Transverse colon (tissue), 4 donors: ENCODE data around the gene ADH5. TPM values are rescaled to one million over a fixed set of nuclear protein-coding genes. Genes with fewer than 3 reads are reported as not detected.
"Not testable (repeated sequence)": the region's sequence is repeated elsewhere in the genome, so short reads cannot be mapped to it uniquely, and the experiment has no call there.

ENCODE experiments used
- DNase-seq: peaks from one replicate; pipeline ENCODE4 v3.0.0-alpha.2; 2019
- H3K27ac ChIP-seq, 4 donors: fragments of 200-600 bp; sonication (generic); 2 replicates each; pipeline ENCODE4 v1.5.1; 2016 to 2018; ENCODE audit warnings: inconsistent platforms in 4 of 4
- H3K27me3 ChIP-seq: fragments of 200-600 bp; sonication (generic); 2 replicates; pipeline ENCODE4 v1.5.1; 2017; ENCODE audit warnings: inconsistent platforms
- H3K36me3 ChIP-seq, 4 donors: fragments of 200-600 bp; sonication (generic); 2 replicates each; pipeline ENCODE4 v1.5.1; 2017 to 2019; ENCODE audit warnings: inconsistent platforms in 4 of 4
- H3K4me1 ChIP-seq, 4 donors: fragments of 200-600 bp; sonication (generic); 2 replicates each; pipeline ENCODE4 v1.5.1; 2017 to 2020; ENCODE audit warnings: inconsistent platforms in 4 of 4
- H3K4me3 ChIP-seq, 4 donors: fragments of 200-600 bp; sonication (generic); 1 replicate in 1 of 4; 2 replicates in 3 of 4; pipeline versions ENCODE4 v1.5.1 to v1.6.1; 2017 to 2019; ENCODE audit warnings: inconsistent platforms in 4 of 4
- H3K9me3 ChIP-seq, 2 donors: fragments of 200-600 bp; sonication (generic); 2 replicates each; pipeline ENCODE4 v1.5.1; 2017 to 2019; ENCODE audit warnings: inconsistent platforms in 2 of 2
- EP300 ChIP-seq: sonication (generic); formaldehyde crosslinking; IDR thresholded peaks from one replicate; pipeline ENCODE4 v1.6.1; 2017; ENCODE audit warnings: antibody characterized with exemption, low read depth
- POLR2A ChIP-seq: fragments of 450-650 bp; IDR thresholded peaks from one replicate; pipeline ENCODE4 v1.6.1; 2016; ENCODE audit warnings: antibody characterized with exemption, mild to moderate bottlenecking, moderate library complexity
- POLR2AphosphoS5 ChIP-seq, 3 donors: sonication (generic); formaldehyde crosslinking; IDR thresholded peaks; one replicate each; pipeline ENCODE4 v1.6.1; 2016; ENCODE audit warnings: antibody characterized with exemption in 3 of 3
- WGBS, 2 donors: methylation state at CpG; one replicate each; pipeline ENCODE4 v1.1.5; 2018; ENCODE audit warnings: low coverage in 1 of 2; 5-methylcytosine and 5-hydroxymethylcytosine counted together
- in situ Hi-C, 4 donors: fragments of 200-750 bp; cut with MboI; loops; one replicate each; pipeline versions ENCODE4 v1.15.0 to v1.15.1; 2017; ENCODE audit warnings: low sequenced_read_pairs in 3 of 4, low pct_ligation_motif_present in 1 of 4, low pct_unique_long_range_greater_than_20kb in 1 of 4
- intact Hi-C: fragments of 100-400 bp; cut with DNase I; formaldehyde crosslinking; loops from one replicate; pipeline ENCODE4 v1.15.1; 2023; ENCODE audit warnings: low total_unique reads
- total RNA-seq, 4 donors: library from RNA; depleted of rRNA; stranded (reverse); fragments of >200 nt; gene quantifications; one replicate each; pipeline ENCODE4 v1.1.0, GENCODE V29; 2016
- TF ChIP-seq, protein P1 (sequence below), 5 experiments: fragments of 200-600 bp in 3 of 5; fragments of 450-650 bp in 2 of 5; sonication (generic) in 3 of 5; IDR thresholded peaks; 1 replicate in 2 of 5; 2 replicates in 3 of 5; pipeline ENCODE4 v1.5.1; 2016 to 2017; ENCODE audit warnings: antibody characterized with exemption in 5 of 5, inconsistent platforms in 3 of 5, mild to moderate bottlenecking in 2 of 5, moderate library complexity in 1 of 5

The ADH5 gene
- total RNA-seq, 4 donors from 2014 or later = 63.3 to 159 (median 111) TPM

DNA sequence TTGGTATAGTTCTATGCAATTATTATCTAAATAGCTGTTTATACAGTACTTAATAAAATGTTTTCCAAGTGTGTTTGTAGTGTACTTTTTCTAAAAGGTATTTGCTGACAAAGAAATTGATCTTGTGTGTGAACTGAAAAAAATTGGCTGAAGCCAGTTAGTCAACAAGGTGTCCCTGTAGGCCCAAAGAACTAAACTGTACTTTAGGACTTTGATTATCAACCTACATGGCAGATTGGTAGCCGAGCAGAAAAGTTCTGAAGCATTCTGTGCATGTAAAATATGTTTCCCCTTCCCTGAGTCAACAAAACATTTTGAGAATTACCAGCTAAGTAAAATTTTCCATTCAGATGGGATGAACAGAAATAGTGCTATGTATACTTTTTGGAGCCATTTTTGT is 21.0 kb downstream of the ADH5 start:
- no peak overlapping the region for H3K27ac ChIP-seq
- no peak for TF ChIP-seq POLR2AphosphoS5 (IDR thresholded peaks at IDR 0.05)
- TF ChIP-seq, protein P1, sequence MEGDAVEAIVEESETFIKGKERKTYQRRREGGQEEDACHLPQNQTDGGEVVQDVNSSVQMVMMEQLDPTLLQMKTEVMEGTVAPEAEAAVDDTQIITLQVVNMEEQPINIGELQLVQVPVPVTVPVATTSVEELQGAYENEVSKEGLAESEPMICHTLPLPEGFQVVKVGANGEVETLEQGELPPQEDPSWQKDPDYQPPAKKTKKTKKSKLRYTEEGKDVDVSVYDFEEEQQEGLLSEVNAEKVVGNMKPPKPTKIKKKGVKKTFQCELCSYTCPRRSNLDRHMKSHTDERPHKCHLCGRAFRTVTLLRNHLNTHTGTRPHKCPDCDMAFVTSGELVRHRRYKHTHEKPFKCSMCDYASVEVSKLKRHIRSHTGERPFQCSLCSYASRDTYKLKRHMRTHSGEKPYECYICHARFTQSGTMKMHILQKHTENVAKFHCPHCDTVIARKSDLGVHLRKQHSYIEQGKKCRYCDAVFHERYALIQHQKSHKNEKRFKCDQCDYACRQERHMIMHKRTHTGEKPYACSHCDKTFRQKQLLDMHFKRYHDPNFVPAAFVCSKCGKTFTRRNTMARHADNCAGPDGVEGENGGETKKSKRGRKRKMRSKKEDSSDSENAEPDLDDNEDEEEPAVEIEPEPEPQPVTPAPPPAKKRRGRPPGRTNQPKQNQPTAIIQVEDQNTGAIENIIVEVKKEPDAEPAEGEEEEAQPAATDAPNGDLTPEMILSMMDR (IDR thresholded peaks at IDR 0.05) = no peak
- TF ChIP-seq POLR2A = no peak
- TF ChIP-seq EP300 = no peak
- in situ Hi-C loops = loop anchor here in 2 of 4 donors (25.0 kb wide), 1 partner anchor 605 kb away; no protein-coding TSS in a partner anchor
- intact Hi-C loops = no loop called here
- H3K4me1 ChIP-seq = no peaks in the 10 kb centered on the region
- no peak overlapping the region for H3K4me3 ChIP-seq
- no peaks in the 10 kb centered on the region for H3K27me3 ChIP-seq
- peaks cover 0 to 21% (median under 1%) of the 10 kb centered on the region in 4 donors for H3K36me3 ChIP-seq
- H3K9me3 ChIP-seq = no peaks in the 10 kb centered on the region
- no peak for DNase-seq
- WGBS, 2 donors = 58 to 86% methylated on average over 1 of the region's 1 CpG

DNA sequence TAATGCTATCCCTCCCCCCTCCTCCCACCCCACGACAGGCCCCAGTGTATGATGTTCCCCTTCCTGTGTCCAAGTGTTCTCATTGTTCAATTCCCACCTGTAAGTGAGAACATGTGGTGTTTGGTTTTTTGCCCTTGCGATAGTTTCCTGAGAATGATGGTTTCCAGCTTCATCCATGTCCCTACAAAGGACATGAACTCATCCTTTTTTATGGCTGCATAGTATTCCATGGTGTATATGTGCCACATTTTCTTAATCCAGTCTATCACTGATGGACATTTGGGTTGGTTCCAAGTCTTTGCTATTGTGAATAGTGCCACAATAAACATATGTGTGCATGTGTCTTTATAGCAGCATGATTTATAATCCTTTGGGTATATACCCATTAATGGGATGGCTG is 23.1 kb downstream of the ADH5 start:
- intact Hi-C loops, H3K4me1 ChIP-seq, H3K36me3 ChIP-seq, H3K27ac ChIP-seq, H3K4me3 ChIP-seq, H3K27me3 ChIP-seq, H3K9me3 ChIP-seq, DNase-seq: not testable (repeated sequence)
- 96 to 100% methylated on average over 1 to 2 of the region's 2 CpGs for WGBS, 2 donors
- in situ Hi-C loops = loop anchor here in 2 of 4 donors (25.0 kb wide), 1 partner anchor 603 kb away; no protein-coding TSS in a partner anchor

DNA sequence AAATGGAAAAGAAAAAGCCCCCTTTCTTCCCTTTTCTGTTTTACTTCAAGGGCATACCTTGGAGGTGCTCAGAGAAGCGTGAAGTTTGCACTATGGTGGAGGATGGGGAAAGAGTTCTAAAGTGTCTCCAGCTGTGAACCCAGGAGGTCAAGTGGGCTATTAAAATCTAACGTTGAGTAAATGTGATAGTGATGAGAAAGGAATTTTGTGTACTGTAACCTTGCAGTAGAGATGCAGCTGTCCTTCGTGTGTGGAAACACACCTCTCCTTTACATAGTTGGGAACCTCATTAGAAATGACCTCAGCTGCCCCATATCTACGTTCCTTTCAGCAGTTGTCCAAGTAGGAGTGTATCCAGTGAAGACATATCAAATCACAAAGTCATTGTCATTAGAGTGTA is 26.5 kb downstream of the ADH5 start:
- intact Hi-C loops (no loop called here), in situ Hi-C loops (loop anchor here in 2 of 4 donors (25.0 kb wide), 1 partner anchor 600 kb away; no protein-coding TSS in a partner anchor)
- H3K36me3 ChIP-seq = peaks cover 0 to 12% (median 6%) of the 10 kb centered on the region in 4 donors
- TF ChIP-seq EP300 (no peak), POLR2A (no peak), POLR2AphosphoS5 (IDR thresholded peaks at IDR 0.05) (no peak)
- TF ChIP-seq, protein P1 (IDR thresholded peaks at IDR 0.05) = no peak
- H3K4me3 ChIP-seq = no peak overlapping the region
- no peaks in the 10 kb centered on the region for H3K4me1 ChIP-seq
- WGBS, 2 donors = 41 to 58% methylated on average over 3 to 4 of the region's 4 CpGs
- H3K27me3 ChIP-seq = no peaks in the 10 kb centered on the region
- DNase-seq = no peak
- H3K27ac ChIP-seq = no peak overlapping the region
- H3K9me3 ChIP-seq = no peaks in the 10 kb centered on the region

DNA sequence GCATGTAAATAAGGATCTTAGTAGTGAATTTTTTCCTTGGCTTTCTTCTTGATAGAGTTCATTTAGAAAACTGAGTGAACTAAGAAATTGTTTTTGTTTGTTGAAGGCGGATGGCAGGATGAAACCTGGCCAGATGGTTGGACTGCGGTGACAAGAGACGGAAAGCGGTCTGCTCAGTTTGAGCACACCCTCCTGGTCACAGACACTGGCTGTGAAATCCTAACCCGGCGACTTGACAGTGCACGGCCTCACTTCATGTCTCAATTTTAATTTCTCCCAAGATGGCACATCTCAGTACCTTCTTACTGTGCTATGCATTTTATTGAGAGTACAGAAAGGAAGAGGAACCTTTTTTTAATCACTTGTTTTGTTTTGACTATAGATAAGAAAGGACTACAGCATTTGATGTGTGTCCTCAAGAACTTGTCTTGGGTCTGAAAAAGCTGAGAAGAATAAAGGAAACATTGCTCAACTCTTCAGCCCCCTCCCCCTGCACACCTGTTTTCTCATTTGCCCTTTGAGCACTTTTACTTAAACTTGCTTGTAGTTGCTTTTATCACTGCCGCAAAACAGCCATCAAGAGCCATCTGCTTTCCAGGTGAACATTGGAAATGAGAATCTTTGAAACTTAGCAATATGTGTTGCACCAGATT is 27.4 kb downstream of the ADH5 start:
- peaks cover 0 to 12% (median 6%) of the 10 kb centered on the region in 4 donors for H3K36me3 ChIP-seq
- TF ChIP-seq EP300 = no peak
- H3K27ac ChIP-seq = peak overlapping the region; percentile 11 to 70 (median 55)
- DNase-seq = no peak
- WGBS, 2 donors = 90 to 91% methylated on average over 8 of the region's 8 CpGs
- no peak overlapping the region for H3K4me3 ChIP-seq
- H3K27me3 ChIP-seq = no peaks in the 10 kb centered on the region
- intact Hi-C loops = no loop called here
- peaks cover 0 to 1% (median 0%) of the 10 kb centered on the region in 4 donors for H3K4me1 ChIP-seq
- in situ Hi-C loops = loop anchor here in 2 of 4 donors (25.0 kb wide), 1 partner anchor 599 kb away; no protein-coding TSS in a partner anchor
- no peaks in the 10 kb centered on the region for H3K9me3 ChIP-seq

DNA sequence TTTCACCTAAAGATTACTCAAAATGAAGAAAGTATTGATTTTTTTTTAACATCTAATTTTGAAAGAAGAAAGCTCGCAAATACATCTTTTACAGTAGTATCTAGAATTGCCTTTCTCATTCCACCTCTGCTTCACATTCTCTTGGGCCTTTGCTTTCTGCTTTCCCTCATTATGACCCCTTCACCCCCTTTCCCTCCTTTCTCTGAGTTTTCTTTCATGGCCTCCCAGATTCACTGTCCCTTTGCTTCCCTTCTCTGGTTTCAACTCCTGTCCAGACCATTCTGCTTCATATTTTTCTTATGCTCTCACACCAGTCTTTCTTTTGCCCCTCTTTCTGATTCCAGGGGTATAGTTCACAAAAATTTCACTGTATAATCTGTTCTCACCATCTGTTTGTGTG is 29.0 kb downstream of the ADH5 start:
- TF ChIP-seq, protein P1 (IDR thresholded peaks at IDR 0.05) = no peak
- no peak for TF ChIP-seq EP300
- no peak for TF ChIP-seq POLR2AphosphoS5 (IDR thresholded peaks at IDR 0.05)
- no peak for TF ChIP-seq POLR2A
- Histone ChIP-seq H3K27me3 (no peaks in the 10 kb centered on the region), H3K4me1 (peaks cover 0 to 9% (median 3%) of the 10 kb centered on the region in 4 donors), H3K27ac (peak overlapping the region in 3 of 4 donors; percentile 4 to 64 (median 47)), H3K4me3 (no peak overlapping the region), H3K9me3 (no peaks in the 10 kb centered on the region), H3K36me3 (peaks cover 0 to 12% (median 5%) of the 10 kb centered on the region in 4 donors)
- in situ Hi-C loops = loop anchor here in 3 of 4 donors (10.0 to 25.0 kb wide), 3 partner anchors 55 to 597 kb away; partner anchors contain the start of gene METAP1 (in 2 of the 3)
- WGBS, 2 donors = 97 to 100% methylated on average over 1 of the region's 1 CpG
- DNase-seq = no peak
- intact Hi-C loops = loop anchor here (5.0 kb wide), 1 partner anchor 57 kb away; no protein-coding TSS in a partner anchor
